Peyer's patch (tissue), 4 donors: ENCODE measurements around the gene C20orf204. TPM values are rescaled to one million over a fixed set of nuclear protein-coding genes. Genes with fewer than 3 reads are reported as not detected.

Experiments
- DNase-seq, 3 donors: peaks; one replicate each; pipeline ENCODE4 v3.0.0-alpha.2; 2017 to 2019
- H3K27ac ChIP-seq, 4 donors: fragments of 200-600 bp; sonication (generic); one replicate each; pipeline ENCODE4 v1.5.1; 2016 to 2019
- H3K27me3 ChIP-seq, 2 donors: fragments of 200-600 bp; sonication (generic); one replicate each; pipeline ENCODE4 v1.5.1; 2019
- H3K36me3 ChIP-seq, 3 donors: fragments of 200-600 bp; sonication (generic); one replicate each; pipeline ENCODE4 v1.5.1; 2016 to 2019
- H3K4me1 ChIP-seq, 4 donors: fragments of 200-600 bp; sonication (generic); one replicate each; pipeline ENCODE4 v1.5.1; 2016 to 2019
- H3K4me3 ChIP-seq, 4 donors: fragments of 200-600 bp; sonication (generic); 1 replicate in 3 of 4; 2 replicates in 1 of 4; pipeline ENCODE4 v1.5.1; 2016 to 2019; ENCODE audit warnings: mild to moderate bottlenecking in 1 of 4
- H3K9me3 ChIP-seq, 4 donors: fragments of 200-600 bp; sonication (generic); one replicate each; pipeline ENCODE4 v1.5.1; 2016 to 2019; ENCODE audit warnings: mild to moderate bottlenecking in 1 of 4
- POLR2A ChIP-seq, 2 donors: fragments of 450-650 bp; IDR thresholded peaks; one replicate each; pipeline ENCODE4 v1.5.1; 2017; ENCODE audit warnings: antibody characterized with exemption in 2 of 2, mild to moderate bottlenecking in 2 of 2, moderate library complexity in 2 of 2
- total RNA-seq, 4 donors: library from RNA; depleted of rRNA; stranded (reverse); fragments of >200 nt; gene quantifications; one replicate each; pipeline ENCODE4 v1.1.0, GENCODE V29; 2016
- TF ChIP-seq, protein P1 (sequence below), 6 experiments: fragments of 450-650 bp in 4 of 6; fragments of 200-600 bp in 2 of 6; sonication (generic) in 1 of 6; IDR thresholded peaks; one replicate each; pipeline ENCODE4 v1.5.1; 2017 to 2019; ENCODE audit warnings: antibody characterized with exemption in 6 of 6, mild to moderate bottlenecking in 3 of 6, moderate library complexity in 1 of 6

The C20orf204 gene
- total RNA-seq, 4 donors from 2014 or later, result 0.18 to 2.1 (median 1.1) TPM

DNA sequence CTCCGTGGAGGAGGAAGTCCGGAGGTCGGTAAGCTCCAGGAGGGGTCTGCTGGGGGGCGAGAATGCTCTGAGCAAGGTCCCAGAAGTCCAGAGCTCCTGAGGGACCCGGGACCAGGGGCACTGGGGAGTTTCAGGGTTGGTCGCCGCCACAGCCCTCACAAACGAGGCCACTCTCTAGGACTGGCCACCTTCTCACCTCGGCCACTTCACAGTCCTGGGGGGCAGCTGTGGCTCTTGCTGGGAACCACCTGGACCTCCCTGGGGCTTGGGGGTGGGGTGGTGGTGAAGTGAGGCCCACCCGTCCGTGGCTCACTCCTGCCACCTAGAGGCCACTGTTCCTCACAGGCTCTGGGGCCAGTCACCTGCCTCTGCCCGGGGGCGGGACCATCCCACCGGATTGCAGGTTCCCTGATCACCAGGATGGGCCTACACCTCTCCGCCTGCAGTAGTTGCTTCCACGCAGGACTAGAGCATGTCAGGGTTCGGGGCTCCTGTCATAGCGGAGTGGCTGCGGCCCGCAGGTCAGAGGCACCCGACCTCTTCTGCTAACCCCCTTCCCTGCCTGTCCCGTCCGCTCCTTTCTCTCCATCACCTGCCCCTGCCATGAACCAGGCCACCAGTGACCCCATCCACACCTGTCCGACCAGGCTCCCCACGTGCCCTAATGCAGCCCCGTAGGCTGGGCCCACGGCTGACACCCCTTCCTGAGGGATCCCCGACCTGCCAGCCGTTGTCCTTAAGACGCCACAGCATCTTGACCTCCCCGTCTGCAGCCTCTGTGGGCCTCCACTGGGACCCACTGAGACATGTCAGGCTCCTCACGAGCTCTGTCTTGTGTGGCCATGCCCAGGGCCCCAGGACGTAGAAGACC, 21.9 kb downstream of the C20orf204 start:
- no peaks in the 10 kb centered on the region for H3K36me3 ChIP-seq
- H3K9me3 ChIP-seq, result no peaks in the 10 kb centered on the region
- DNase-seq, result peak; percentile 81 to 92 (median 82)
- H3K27me3 ChIP-seq, result no peaks in the 10 kb centered on the region
- H3K27ac ChIP-seq, result peak overlapping the region; percentile 14 to 61 (median 21)
- H3K4me3 ChIP-seq, result peak overlapping the region in 1 of 4 donors; percentile 4
- H3K4me1 ChIP-seq, result peaks cover 0 to 18% (median 10%) of the 10 kb centered on the region in 4 donors
- TF ChIP-seq POLR2A (IDR thresholded peaks at IDR 0.05), result no peak
- TF ChIP-seq, protein P1, sequence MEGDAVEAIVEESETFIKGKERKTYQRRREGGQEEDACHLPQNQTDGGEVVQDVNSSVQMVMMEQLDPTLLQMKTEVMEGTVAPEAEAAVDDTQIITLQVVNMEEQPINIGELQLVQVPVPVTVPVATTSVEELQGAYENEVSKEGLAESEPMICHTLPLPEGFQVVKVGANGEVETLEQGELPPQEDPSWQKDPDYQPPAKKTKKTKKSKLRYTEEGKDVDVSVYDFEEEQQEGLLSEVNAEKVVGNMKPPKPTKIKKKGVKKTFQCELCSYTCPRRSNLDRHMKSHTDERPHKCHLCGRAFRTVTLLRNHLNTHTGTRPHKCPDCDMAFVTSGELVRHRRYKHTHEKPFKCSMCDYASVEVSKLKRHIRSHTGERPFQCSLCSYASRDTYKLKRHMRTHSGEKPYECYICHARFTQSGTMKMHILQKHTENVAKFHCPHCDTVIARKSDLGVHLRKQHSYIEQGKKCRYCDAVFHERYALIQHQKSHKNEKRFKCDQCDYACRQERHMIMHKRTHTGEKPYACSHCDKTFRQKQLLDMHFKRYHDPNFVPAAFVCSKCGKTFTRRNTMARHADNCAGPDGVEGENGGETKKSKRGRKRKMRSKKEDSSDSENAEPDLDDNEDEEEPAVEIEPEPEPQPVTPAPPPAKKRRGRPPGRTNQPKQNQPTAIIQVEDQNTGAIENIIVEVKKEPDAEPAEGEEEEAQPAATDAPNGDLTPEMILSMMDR (IDR thresholded peaks at IDR 0.05), result peak; percentile 70 to 91 (median 76)

DNA sequence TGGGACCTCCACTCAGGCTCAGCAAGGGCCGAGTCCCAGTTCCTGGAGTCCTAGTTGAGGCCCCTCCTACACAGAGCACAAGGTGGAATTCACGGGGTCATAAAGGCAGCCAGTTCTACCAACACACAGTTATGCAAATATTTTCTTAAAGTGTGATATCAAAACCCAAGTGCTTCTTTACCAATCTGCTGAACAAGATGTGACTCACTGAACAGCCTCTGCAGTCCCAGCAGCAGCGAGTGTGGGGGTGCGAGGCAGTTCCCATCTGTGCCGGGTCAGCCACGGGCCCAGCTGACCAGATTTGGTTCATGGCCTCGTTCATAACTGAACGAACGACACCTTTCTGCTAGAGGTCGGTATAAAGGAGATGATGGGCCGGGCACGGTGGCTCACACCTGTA, 22.6 kb downstream of the C20orf204 start:
- H3K9me3 ChIP-seq, result no peaks in the 10 kb centered on the region
- H3K27ac ChIP-seq, result no peak overlapping the region
- H3K36me3 ChIP-seq, result no peaks in the 10 kb centered on the region
- TF ChIP-seq, protein P1 (IDR thresholded peaks at IDR 0.05), result no peak
- TF ChIP-seq POLR2A (IDR thresholded peaks at IDR 0.05), result no peak
- DNase-seq, result no peak
- peaks cover 0 to 21% (median 12%) of the 10 kb centered on the region in 4 donors for H3K4me1 ChIP-seq
- H3K27me3 ChIP-seq, result no peaks in the 10 kb centered on the region
- H3K4me3 ChIP-seq, result no peak overlapping the region

DNA sequence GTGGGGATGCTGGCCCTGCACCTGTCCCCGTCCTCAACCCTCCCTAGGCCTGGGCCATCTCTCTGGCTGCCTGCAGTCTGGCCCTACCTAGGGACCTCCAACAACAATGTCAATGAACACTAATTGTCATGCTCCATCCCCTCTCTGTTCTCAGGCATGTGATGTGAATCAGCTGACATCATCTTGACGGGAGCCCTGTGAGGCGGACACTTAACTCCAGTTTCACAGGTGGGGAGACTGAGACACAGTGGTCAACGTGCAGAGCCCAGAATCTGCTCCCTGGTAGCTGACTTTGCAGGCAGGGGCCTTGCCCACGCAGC, 26.3 kb downstream of the C20orf204 start:
- Histone ChIP-seq H3K9me3 (no peaks in the 10 kb centered on the region), H3K27me3 (no peaks in the 10 kb centered on the region), H3K36me3 (no peaks in the 10 kb centered on the region), H3K4me3 (peak overlapping the region; percentile 55 to 95 (median 86)), H3K4me1 (peaks cover 0 to 46% (median 41%) of the 10 kb centered on the region in 4 donors), H3K27ac (peak overlapping the region; percentile 66 to 85 (median 70))
- TF ChIP-seq, protein P1 (IDR thresholded peaks at IDR 0.05), result no peak
- no peak for TF ChIP-seq POLR2A (IDR thresholded peaks at IDR 0.05)
- no peak for DNase-seq

DNA sequence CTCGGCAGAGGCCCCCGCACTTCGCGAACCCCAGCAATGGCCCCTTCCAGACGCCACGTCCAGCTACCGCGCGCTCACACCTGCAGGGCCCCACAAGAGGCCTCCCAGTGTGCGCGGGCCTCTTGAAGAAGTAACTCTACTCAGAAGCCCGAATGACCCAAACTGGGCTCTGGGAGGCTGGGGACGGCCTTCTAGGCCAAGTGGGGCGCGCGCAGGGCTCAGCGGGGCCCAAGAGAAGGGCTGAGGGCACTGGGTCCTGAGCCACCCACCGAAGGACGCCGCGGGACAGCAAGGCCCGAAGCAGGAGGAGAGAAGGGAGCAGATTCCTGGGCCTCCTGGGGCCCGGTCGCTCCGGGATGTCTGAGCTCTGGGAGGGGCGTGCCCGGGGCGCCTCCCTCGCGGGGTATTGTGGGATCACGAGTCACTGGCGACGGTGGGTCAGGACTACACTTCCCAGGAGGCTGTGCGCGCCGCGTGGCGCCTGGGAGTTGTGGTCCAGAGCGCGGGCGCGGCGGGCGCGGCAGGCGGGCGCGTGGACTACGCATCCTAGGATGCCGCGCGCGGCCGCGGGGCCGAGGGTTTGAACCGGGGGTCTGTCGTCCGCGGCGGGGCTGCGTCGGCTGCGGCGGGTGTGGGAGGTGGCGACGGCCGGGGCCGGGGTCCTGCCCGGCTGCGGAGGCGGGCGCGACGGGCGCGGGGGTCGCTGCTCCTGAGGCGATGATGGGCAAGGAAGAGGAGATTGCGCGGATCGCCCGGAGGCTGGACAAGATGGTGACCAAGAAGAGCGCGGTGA, 26.8 kb downstream of the C20orf204 start, which contains the start of gene TCEA2:
Gene TCEA2, plus strand, starts transcription at position 603 of the 793 bp plus-strand sequence. Its CDS starts 115 bp downstream, at position 718.
- peak within 1 kb of the TSS; percentile 55 to 95 (median 86) for H3K4me3 ChIP-seq
- peaks cover 0 to 41% (median 39%) of the 10 kb centered on the region in 4 donors for H3K4me1 ChIP-seq
- H3K9me3 ChIP-seq, result no peaks in the 10 kb centered on the region
- H3K27ac ChIP-seq, result peak within 1 kb of the TSS; percentile 66 to 85 (median 70)
- H3K36me3 ChIP-seq, result no peaks in the 10 kb centered on the region
- DNase-seq, result peak; percentile 97 to 99 (median 97)
- TF ChIP-seq POLR2A (IDR thresholded peaks at IDR 0.05), result peak; percentile 72 to 73
- TF ChIP-seq, protein P1 (IDR thresholded peaks at IDR 0.05), result no peak
- H3K27me3 ChIP-seq, result no peaks in the 10 kb centered on the region

DNA sequence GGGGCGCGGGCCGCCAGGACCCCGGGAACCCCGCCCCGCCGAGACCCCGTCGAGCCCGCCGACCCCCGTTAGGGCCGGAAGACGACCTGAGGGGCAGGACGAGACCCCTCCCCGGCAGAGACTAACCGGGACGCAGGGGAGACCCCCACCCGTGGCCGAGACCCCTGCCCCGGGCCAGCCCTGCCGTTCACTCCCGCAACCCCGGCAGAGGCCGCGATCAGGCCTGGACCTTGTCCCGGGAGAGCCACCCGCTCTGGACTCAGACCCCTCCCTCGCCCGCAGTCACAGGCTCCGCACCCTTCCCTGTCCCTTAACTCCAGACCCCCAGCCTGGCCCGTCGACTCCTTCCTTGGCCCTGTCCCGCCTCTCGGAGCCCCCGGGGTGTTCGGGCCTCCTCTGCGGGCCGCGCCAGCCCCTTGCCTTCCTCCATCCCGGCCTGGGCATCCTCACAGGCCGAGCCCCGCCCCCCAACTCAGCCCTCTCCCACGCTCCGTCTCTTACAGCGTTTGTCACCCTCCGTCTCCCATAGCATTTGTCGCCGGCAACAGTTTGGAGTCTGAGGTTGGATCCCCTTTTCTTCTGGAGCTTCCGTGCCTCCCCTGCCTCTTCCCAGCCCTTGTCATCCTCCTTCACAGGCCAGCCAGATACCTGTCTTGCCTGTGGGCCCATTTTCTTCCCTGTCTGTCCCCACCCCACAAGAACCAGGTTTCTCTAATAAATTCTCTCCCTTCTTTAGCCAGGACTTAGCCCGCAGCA, 27.6 kb downstream of the C20orf204 start:
- Histone ChIP-seq H3K4me3 (peak overlapping the region; percentile 55 to 95 (median 86)), H3K27ac (peak overlapping the region; percentile 66 to 85 (median 70)), H3K27me3 (no peaks in the 10 kb centered on the region), H3K4me1 (peaks cover 0 to 38% (median 34%) of the 10 kb centered on the region in 4 donors), H3K36me3 (no peaks in the 10 kb centered on the region), H3K9me3 (no peaks in the 10 kb centered on the region)
- DNase-seq, result peak in 1 of 3 donors; percentile 67
- TF ChIP-seq POLR2A (IDR thresholded peaks at IDR 0.05), result no peak
- TF ChIP-seq, protein P1 (IDR thresholded peaks at IDR 0.05), result no peak
